Measurements from ENCODE around the gene BORCS5.
"Not testable (repeated sequence)": the region's sequence is repeated elsewhere in the genome, so short reads cannot be mapped to it uniquely, and the experiment has no call there.

BORCS5 gene

GRCh38 chr12:12469386-12469785 lies 112.5 kb downstream of the BORCS5 start:
- TF ChIP-seq POLR2AphosphoS5 (IDR thresholded peaks at IDR 0.05; ENCODE audit: borderline replicate concordance, low read depth, low read length), result no peak
- no peak for TF ChIP-seq FOXP2 (optimal IDR thresholded peaks at IDR 0.05; ENCODE audit: control extremely low read depth, extremely low read length, insufficient read depth)
- no peak for TF ChIP-seq EZH2 (IDR thresholded peaks at IDR 0.05)
- no peak for DNase-seq (ENCODE audit: low read depth, low spot score)
- no peak overlapping the region for H3K27ac ChIP-seq
- no peaks in the 10 kb centered on the region for H3K36me3 ChIP-seq (ENCODE audit: insufficient read depth, low read length)
- H3K4me3 ChIP-seq, result no peak overlapping the region
- H3K9me3 ChIP-seq (ENCODE audit: low read depth, low read length), result no peaks in the 10 kb centered on the region
- no peak overlapping the region for H3K9ac ChIP-seq (ENCODE audit: insufficient read length)

- H3K27ac ChIP-seq, result no peak overlapping the region
- no peak overlapping the region for H3K4me3 ChIP-seq
- no peak for DNase-seq (ENCODE audit: low read depth, low spot score)
- no peaks in the 10 kb centered on the region for H3K36me3 ChIP-seq (ENCODE audit: insufficient read depth, low read length)
- TF ChIP-seq FOXP2 (optimal IDR thresholded peaks at IDR 0.05; ENCODE audit: control extremely low read depth, extremely low read length, insufficient read depth) (no peak), EZH2 (IDR thresholded peaks at IDR 0.05) (no peak), POLR2AphosphoS5 (IDR thresholded peaks at IDR 0.05; ENCODE audit: borderline replicate concordance, low read depth, low read length) (no peak)
- no peak overlapping the region for H3K9ac ChIP-seq (ENCODE audit: insufficient read length)
- H3K9me3 ChIP-seq (ENCODE audit: low read depth, low read length), result no peaks in the 10 kb centered on the region
These were observed 114.0 kb downstream of the BORCS5 start for GRCh38 chr12:12470751-12471306.

- not testable (repeated sequence) for H3K9ac ChIP-seq (ENCODE audit: insufficient read length); DNase-seq (ENCODE audit: low read depth, low spot score); H3K36me3 ChIP-seq (ENCODE audit: insufficient read depth, low read length); H3K4me3 ChIP-seq; H3K9me3 ChIP-seq (ENCODE audit: low read depth, low read length); H3K27ac ChIP-seq
These were observed 115.4 kb downstream of the BORCS5 start for GRCh38 chr12:12471982-12472961.

- no peak for DNase-seq (ENCODE audit: low read depth, low spot score)
- H3K9me3 ChIP-seq (ENCODE audit: low read depth, low read length), result no peaks in the 10 kb centered on the region
- H3K27ac ChIP-seq, result no peak overlapping the region
- H3K9ac ChIP-seq (ENCODE audit: insufficient read length), result no peak overlapping the region
- H3K36me3 ChIP-seq (ENCODE audit: insufficient read depth, low read length), result peaks cover 7% of the 10 kb centered on the region; the same call in 1 of the 2 replicates
- no peak overlapping the region for H3K4me3 ChIP-seq
- TF ChIP-seq EZH2 (IDR thresholded peaks at IDR 0.05) (no peak), FOXP2 (optimal IDR thresholded peaks at IDR 0.05; ENCODE audit: control extremely low read depth, extremely low read length, insufficient read depth) (no peak), POLR2AphosphoS5 (IDR thresholded peaks at IDR 0.05; ENCODE audit: borderline replicate concordance, low read depth, low read length) (no peak)
These were observed 116.3 kb downstream of the BORCS5 start for GRCh38 chr12:12473223-12473622.

- no peak for DNase-seq (ENCODE audit: low read depth, low spot score)
- no peak for TF ChIP-seq EZH2 (IDR thresholded peaks at IDR 0.05)
- no peak for TF ChIP-seq FOXP2 (optimal IDR thresholded peaks at IDR 0.05; ENCODE audit: control extremely low read depth, extremely low read length, insufficient read depth)
- TF ChIP-seq POLR2AphosphoS5 (IDR thresholded peaks at IDR 0.05; ENCODE audit: borderline replicate concordance, low read depth, low read length), result no peak
These were observed 117.6 kb downstream of the BORCS5 start for GRCh38 chr12:12474471-12474928.

GRCh38 chr12:12474931-12475795 lies 118.3 kb downstream of the BORCS5 start:
- Histone ChIP-seq H3K27ac (no peak overlapping the region), H3K36me3 (ENCODE audit: insufficient read depth, low read length) (peaks cover 7% of the 10 kb centered on the region; the same call in 1 of the 2 replicates), H3K9me3 (ENCODE audit: low read depth, low read length) (no peaks in the 10 kb centered on the region), H3K9ac (ENCODE audit: insufficient read length) (no peak overlapping the region), H3K4me3 (no peak overlapping the region)
- TF ChIP-seq EZH2 (IDR thresholded peaks at IDR 0.05) (no peak), FOXP2 (optimal IDR thresholded peaks at IDR 0.05; ENCODE audit: control extremely low read depth, extremely low read length, insufficient read depth) (no peak), POLR2AphosphoS5 (IDR thresholded peaks at IDR 0.05; ENCODE audit: borderline replicate concordance, low read depth, low read length) (no peak)
- no peak for DNase-seq (ENCODE audit: low read depth, low spot score)

More at GRCh38 chr12:12474471-12474928, 117.6 kb downstream of the BORCS5 start:
- Histone ChIP-seq H3K9me3 (ENCODE audit: low read depth, low read length) (no peaks in the 10 kb centered on the region), H3K36me3 (ENCODE audit: insufficient read depth, low read length) (peaks cover 7% of the 10 kb centered on the region; the same call in 1 of the 2 replicates), H3K9ac (ENCODE audit: insufficient read length) (no peak overlapping the region), H3K4me3 (no peak overlapping the region), H3K27ac (no peak overlapping the region)

GRCh38 chr12:12476857-12477531 lies 120.1 kb downstream of the BORCS5 start:
- no peak overlapping the region for H3K27ac ChIP-seq
- DNase-seq (ENCODE audit: low read depth, low spot score), result no peak
- peaks cover 7% of the 10 kb centered on the region; the same call in 1 of the 2 replicates for H3K36me3 ChIP-seq (ENCODE audit: insufficient read depth, low read length)
- no peak overlapping the region for H3K9ac ChIP-seq (ENCODE audit: insufficient read length)
- no peaks in the 10 kb centered on the region for H3K9me3 ChIP-seq (ENCODE audit: low read depth, low read length)
- H3K4me3 ChIP-seq, result no peak overlapping the region
- TF ChIP-seq FOXP2 (optimal IDR thresholded peaks at IDR 0.05; ENCODE audit: control extremely low read depth, extremely low read length, insufficient read depth) (no peak), POLR2AphosphoS5 (IDR thresholded peaks at IDR 0.05; ENCODE audit: borderline replicate concordance, low read depth, low read length) (no peak), EZH2 (IDR thresholded peaks at IDR 0.05) (no peak)

All from SK-N-MC (cell line).